ENCODE data around the gene PAPPA.

PAPPA gene

GRCh38 chr9:116219686-116220085, 66.1 kb downstream of the PAPPA start:
- in situ Hi-C loops (cut with MboI; ENCODE audit: low sequenced_read_pairs), result no loop called here

GRCh38 chr9:116223926-116224325, 70.3 kb downstream of the PAPPA start:
- in situ Hi-C loops (cut with MboI; ENCODE audit: low sequenced_read_pairs), result no loop called here

- in situ Hi-C loops (cut with MboI; ENCODE audit: low sequenced_read_pairs), result no loop called here
These were observed 76.6 kb downstream of the PAPPA start for GRCh38 chr9:116230051-116230632.

GRCh38 chr9:116232424-116233159, 79.0 kb downstream of the PAPPA start:
- in situ Hi-C loops (cut with MboI; ENCODE audit: low sequenced_read_pairs), result no loop called here

GRCh38 chr9:116233160-116233530, 79.6 kb downstream of the PAPPA start:
- in situ Hi-C loops (cut with MboI; ENCODE audit: low sequenced_read_pairs), result no loop called here

GRCh38 chr9:116234081-116234480, 80.5 kb downstream of the PAPPA start:
- in situ Hi-C loops (cut with MboI; ENCODE audit: low sequenced_read_pairs), result no loop called here

GRCh38 chr9:116236979-116237378, 83.4 kb downstream of the PAPPA start:
- in situ Hi-C loops (cut with MboI; ENCODE audit: low sequenced_read_pairs), result no loop called here

GRCh38 chr9:116237456-116237855, 83.9 kb downstream of the PAPPA start:
- in situ Hi-C loops (cut with MboI; ENCODE audit: low sequenced_read_pairs), result no loop called here

- in situ Hi-C loops (cut with MboI; ENCODE audit: low sequenced_read_pairs), result no loop called here
These were observed 84.6 kb downstream of the PAPPA start for GRCh38 chr9:116238225-116238624.

- in situ Hi-C loops (cut with MboI; ENCODE audit: low sequenced_read_pairs), result no loop called here
These were observed 85.3 kb downstream of the PAPPA start for GRCh38 chr9:116238776-116239340.

- in situ Hi-C loops (cut with MboI; ENCODE audit: low sequenced_read_pairs), result no loop called here
These were observed 90.1 kb downstream of the PAPPA start for GRCh38 chr9:116243708-116244107.

GRCh38 chr9:116247284-116247683, 93.7 kb downstream of the PAPPA start:
- in situ Hi-C loops (cut with MboI; ENCODE audit: low sequenced_read_pairs), result no loop called here

- in situ Hi-C loops (cut with MboI; ENCODE audit: low sequenced_read_pairs), result no loop called here
These were observed 94.3 kb downstream of the PAPPA start for GRCh38 chr9:116247791-116248374.

GRCh38 chr9:116250891-116251290, 97.3 kb downstream of the PAPPA start:
- in situ Hi-C loops (cut with MboI; ENCODE audit: low sequenced_read_pairs), result no loop called here

- in situ Hi-C loops (cut with MboI; ENCODE audit: low sequenced_read_pairs), result no loop called here
These were observed 97.8 kb downstream of the PAPPA start for GRCh38 chr9:116251366-116251765.

GRCh38 chr9:116260531-116260930, 106.9 kb downstream of the PAPPA start:
- in situ Hi-C loops (cut with MboI; ENCODE audit: low sequenced_read_pairs), result no loop called here

- in situ Hi-C loops (cut with MboI; ENCODE audit: low sequenced_read_pairs), result no loop called here
These were observed 108.9 kb downstream of the PAPPA start for GRCh38 chr9:116262448-116262847.

GRCh38 chr9:116264361-116264760, 110.8 kb downstream of the PAPPA start:
- in situ Hi-C loops (cut with MboI; ENCODE audit: low sequenced_read_pairs), result no loop called here

GRCh38 chr9:116267021-116267420, 113.4 kb downstream of the PAPPA start:
- in situ Hi-C loops (cut with MboI; ENCODE audit: low sequenced_read_pairs), result no loop called here

GRCh38 chr9:116269250-116269649, 115.7 kb downstream of the PAPPA start:
- in situ Hi-C loops (cut with MboI; ENCODE audit: low sequenced_read_pairs), result no loop called here

GRCh38 chr9:116270546-116270945, 117.0 kb downstream of the PAPPA start:
- in situ Hi-C loops (cut with MboI; ENCODE audit: low sequenced_read_pairs), result no loop called here

GRCh38 chr9:116271340-116271739, 117.7 kb downstream of the PAPPA start:
- in situ Hi-C loops (cut with MboI; ENCODE audit: low sequenced_read_pairs), result no loop called here

Measured in hTERT RPE-1 (cell line).